Fibroblast of villous mesenchyme (primary cell): ENCODE results near the gene GALNTL6. TPM values are rescaled to one million over a fixed set of nuclear protein-coding genes. Genes with fewer than 3 reads are reported as not detected.
A peak's percentile ranks its signal among the peaks of the same experiment; 100 is the strongest.

Experiments used
- DNase-seq: peaks from one replicate; pipeline ENCODE4 v3.0.0-alpha.2; 2010; ENCODE audit warnings: low read depth
- H3K4me3 ChIP-seq: 2 replicates; pipeline ENCODE4 v1.5.1; 2011; ENCODE audit warnings: low read depth, mild to moderate bottlenecking, low read length
- CTCF ChIP-seq: IDR thresholded peaks from 2 replicates; pipeline ENCODE4 v1.5.1; 2012; ENCODE audit warnings: low read depth, mild to moderate bottlenecking, low read length; ENCODE audit not compliant: insufficient read depth
- total RNA-seq: library from RNA; depleted of rRNA; stranded (reverse); fragments of >200 nt; gene quantifications from 2 replicates; pipeline ENCODE4 v1.2.3, GENCODE V29; 2012

Gene GALNTL6
- total RNA-seq, 1 donor = not detected

- no peak for DNase-seq
- H3K4me3 ChIP-seq = no peak overlapping the region
- TF ChIP-seq CTCF = no peak
Measured at GRCh38 chr4:171857302-171858012, 44.3 kb downstream of the GALNTL6 start.

GRCh38 chr4:171875291-171875690 lies 62.1 kb downstream of the GALNTL6 start:
- no peak for DNase-seq
- no peak overlapping the region for H3K4me3 ChIP-seq
- TF ChIP-seq CTCF = no peak

- TF ChIP-seq CTCF = no peak
- no peak overlapping the region for H3K4me3 ChIP-seq
- DNase-seq = no peak
Measured at GRCh38 chr4:171876636-171877035, 63.4 kb downstream of the GALNTL6 start.

GRCh38 chr4:171880136-171880535 lies 66.9 kb downstream of the GALNTL6 start:
- TF ChIP-seq CTCF = no peak
- H3K4me3 ChIP-seq = no peak overlapping the region
- peak; percentile 74 for DNase-seq

GRCh38 chr4:171889681-171890080 lies 76.5 kb downstream of the GALNTL6 start:
- TF ChIP-seq CTCF = no peak
- no peak overlapping the region for H3K4me3 ChIP-seq
- DNase-seq = no peak

GRCh38 chr4:171891038-171891437 lies 77.8 kb downstream of the GALNTL6 start:
- H3K4me3 ChIP-seq = no peak overlapping the region
- no peak for TF ChIP-seq CTCF
- no peak for DNase-seq

GRCh38 chr4:171896426-171896825 lies 83.2 kb downstream of the GALNTL6 start:
- H3K4me3 ChIP-seq = no peak overlapping the region
- TF ChIP-seq CTCF = no peak
- DNase-seq = no peak
